AG09319 (cell line): ENCODE results near the gene FRMPD4.
A peak's percentile ranks its signal among the peaks of the same experiment; 100 is the strongest.
"Not testable (repeated sequence)": the region's sequence is repeated elsewhere in the genome, so short reads cannot be mapped to it uniquely, and the experiment has no call there.

Experiments used
- DNase-seq: peaks from one replicate; pipeline ENCODE4 v3.0.0-alpha.2; 2010; ENCODE audit warnings: low read depth; ENCODE audit errors: extremely low read depth
- TF ChIP-seq, protein P1 (sequence below): IDR thresholded peaks from 2 replicates; pipeline ENCODE4 v1.5.1; 2011; ENCODE audit warnings: low read depth, mild to moderate bottlenecking, inconsistent platforms, low read length, moderate library complexity

The FRMPD4 gene

DNA sequence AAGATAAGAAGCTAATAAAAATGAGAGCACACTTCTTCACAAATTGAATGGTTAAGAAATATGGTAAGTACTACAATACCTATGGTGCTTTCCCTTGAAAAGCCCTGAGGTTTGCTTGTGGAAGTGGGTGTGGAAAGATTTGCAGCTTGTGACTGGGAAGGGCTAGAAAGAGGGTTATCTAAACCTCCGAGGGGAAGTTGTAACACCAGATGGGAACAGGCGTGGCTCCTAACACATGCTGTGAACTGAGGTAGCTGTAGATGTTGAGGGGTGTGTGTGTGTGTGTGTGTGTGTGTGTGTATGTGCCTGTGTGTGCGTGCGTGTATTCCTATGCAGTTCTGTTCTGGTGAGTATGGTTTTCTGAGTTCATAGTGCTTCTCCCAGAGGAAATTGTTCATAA is 21.5 kb downstream of the FRMPD4 start:
- TF ChIP-seq, protein P1, sequence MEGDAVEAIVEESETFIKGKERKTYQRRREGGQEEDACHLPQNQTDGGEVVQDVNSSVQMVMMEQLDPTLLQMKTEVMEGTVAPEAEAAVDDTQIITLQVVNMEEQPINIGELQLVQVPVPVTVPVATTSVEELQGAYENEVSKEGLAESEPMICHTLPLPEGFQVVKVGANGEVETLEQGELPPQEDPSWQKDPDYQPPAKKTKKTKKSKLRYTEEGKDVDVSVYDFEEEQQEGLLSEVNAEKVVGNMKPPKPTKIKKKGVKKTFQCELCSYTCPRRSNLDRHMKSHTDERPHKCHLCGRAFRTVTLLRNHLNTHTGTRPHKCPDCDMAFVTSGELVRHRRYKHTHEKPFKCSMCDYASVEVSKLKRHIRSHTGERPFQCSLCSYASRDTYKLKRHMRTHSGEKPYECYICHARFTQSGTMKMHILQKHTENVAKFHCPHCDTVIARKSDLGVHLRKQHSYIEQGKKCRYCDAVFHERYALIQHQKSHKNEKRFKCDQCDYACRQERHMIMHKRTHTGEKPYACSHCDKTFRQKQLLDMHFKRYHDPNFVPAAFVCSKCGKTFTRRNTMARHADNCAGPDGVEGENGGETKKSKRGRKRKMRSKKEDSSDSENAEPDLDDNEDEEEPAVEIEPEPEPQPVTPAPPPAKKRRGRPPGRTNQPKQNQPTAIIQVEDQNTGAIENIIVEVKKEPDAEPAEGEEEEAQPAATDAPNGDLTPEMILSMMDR: no peak
- DNase-seq: no peak

DNA sequence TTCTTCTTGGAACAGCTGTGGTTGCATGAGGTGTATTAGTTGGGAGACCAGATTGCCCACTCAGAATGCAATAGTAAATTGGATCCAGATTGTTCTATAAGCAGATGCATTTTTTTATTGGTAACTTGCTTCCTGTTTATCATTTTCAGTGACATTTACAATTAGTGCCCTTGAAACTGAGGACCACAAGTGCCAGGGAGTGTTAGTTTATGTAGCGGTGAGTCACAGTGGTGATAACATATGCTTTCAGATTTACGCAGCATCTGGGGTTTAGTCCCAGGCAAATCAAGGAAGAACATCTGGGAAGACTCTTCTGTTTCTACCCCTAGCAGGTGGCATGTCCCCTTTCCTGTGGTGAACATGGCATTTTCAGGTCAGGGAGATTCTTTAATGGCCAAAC is 24.1 kb downstream of the FRMPD4 start:
- TF ChIP-seq, protein P1: no peak
- DNase-seq: peak; percentile 14

DNA sequence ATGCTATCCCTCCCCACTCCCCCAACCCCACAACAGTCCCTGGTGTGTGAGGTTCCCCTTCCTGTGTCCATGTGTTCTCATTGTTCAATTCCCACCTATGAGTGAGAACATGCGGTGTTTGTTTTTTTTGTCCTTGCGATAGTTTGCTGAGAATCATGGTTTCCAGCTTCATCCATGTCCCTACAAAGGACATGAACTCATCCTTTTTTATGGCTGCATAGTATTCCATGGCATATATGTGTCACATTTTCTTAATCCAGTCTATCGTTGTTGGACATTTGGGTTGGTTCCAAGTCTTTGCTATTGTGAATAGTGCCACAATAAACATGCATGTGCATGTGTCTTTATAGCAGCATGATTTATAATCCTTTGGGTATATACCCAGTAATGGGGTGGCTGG is 25.9 kb downstream of the FRMPD4 start:
- DNase-seq: not testable (repeated sequence)

DNA sequence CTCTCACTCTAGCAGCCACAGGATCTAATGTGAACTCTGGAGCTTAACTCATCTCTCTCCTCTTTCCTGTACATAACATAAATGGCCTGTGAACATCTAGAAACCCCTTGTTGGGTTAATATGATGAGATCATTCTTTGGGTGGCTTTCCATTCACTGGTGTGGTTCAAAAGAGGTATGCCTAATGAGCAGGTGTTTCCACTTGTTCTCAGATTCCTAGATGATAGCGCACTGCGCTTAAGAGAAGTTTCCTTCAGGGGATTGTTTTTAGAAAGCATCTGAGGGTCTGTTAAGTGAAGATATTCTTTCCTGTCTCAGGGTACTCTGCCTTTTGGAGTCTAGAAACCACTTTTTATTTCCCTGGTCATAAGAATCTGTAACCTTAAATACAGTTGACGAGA is 32.5 kb downstream of the FRMPD4 start:
- TF ChIP-seq, protein P1: no peak
- DNase-seq: no peak

DNA sequence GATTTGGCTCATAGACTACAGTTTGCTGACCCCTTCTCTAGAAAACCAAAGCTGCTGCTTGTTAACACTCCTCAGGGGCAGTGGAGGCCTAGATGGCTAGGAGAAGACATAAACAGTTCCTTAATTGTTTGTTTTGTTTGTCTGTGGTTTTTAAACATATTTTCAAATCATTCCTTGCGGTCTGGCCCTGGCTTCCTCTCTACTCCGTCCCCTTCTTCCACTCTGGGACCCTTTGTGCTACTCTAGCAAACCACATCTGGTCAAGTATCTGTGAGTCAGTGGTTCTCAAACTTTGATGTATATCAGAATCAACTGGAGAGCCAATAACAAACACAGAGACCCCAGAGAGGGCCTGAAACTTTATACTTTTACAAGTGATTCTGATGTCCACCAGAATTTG is 36.1 kb downstream of the FRMPD4 start:
- TF ChIP-seq, protein P1: no peak
- DNase-seq: no peak

DNA sequence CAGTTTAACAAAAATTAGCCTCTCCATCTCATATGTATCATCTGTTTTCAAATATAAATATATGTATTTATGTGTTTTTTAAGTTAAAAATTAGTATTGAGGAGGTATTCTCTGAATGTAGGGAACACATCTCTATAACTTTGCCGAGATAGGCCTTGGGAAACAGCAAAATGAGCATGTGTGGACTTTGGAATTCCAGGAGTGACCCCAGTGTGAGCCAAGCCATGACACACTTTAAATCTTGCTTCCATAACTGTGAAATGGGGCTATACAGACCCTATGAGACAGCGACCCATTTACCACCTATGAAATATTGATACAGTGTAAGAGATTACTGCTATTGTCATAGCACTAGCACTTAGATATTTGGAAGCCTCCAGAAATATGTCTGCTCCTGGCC is 58.8 kb downstream of the FRMPD4 start:
- TF ChIP-seq, protein P1: no peak
- no peak for DNase-seq

DNA sequence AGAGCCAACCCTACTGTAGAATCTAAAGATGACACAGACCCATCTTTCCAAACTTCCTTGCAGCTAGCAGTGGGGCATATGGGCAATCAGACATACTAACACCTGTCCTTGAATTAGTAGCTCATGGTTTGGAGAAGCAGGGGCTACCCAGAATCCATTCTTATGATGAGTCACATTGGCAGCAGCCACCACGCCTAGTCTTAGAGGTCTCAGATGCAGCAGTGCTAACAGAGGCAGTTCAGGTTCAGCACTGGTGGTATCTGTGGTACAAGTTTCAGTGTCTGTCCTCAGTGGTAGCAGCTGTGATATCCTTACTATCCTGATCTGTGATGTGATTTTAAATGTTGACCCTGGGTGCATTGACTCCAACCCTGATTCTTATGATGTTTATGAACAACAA is 68.1 kb downstream of the FRMPD4 start:
- DNase-seq: no peak
- TF ChIP-seq, protein P1: no peak

DNA sequence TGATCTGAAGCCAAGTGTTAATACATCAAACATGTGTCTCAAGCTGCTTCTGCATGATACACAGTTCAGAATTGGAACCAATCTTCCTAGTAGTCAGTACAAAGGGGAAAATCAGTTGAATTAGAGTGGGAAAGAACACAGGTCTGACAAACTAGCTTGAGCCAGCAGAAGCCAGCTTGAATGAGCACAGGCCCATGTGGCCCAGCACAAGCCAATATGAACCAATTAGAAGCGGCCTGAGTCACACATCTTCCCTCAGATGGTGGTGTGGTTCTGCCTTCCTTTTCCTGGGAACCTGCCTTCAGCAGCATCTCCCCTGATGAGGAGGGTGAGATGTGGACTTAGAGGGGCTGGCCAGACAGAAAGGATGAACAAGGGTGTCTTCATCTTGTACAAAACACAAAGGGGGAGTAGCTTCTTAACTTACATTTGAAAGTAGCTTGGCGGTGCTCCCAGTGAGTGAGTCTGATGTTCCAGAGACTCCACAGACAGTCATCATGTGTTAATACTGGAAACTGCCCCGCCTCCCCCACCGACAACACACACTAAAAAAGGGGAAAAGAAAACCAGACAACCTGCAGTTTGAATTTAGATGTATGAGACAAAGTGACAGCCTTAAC is 72.0 kb downstream of the FRMPD4 start:
- TF ChIP-seq, protein P1: no peak
- DNase-seq: peak; percentile 2
